GM12878 (cell line): ENCODE data around the gene USP28. TPM values are rescaled to one million over a fixed set of nuclear protein-coding genes. Genes with fewer than 3 reads are reported as not detected.

ENCODE experiments used
- ATAC-seq: fragments of 200-7000 bp; cut with Tn5 transposase; 3 replicates; pipeline ENCODE4 v1.9.1; 2020; ENCODE audit warnings: mild to moderate bottlenecking, moderate library complexity
- BruUV-seq: library from RNA; stranded (reverse); fragments of 400-500 nt; replicated peaks from 2 replicates; lab custom pipeline; 2021; lab: Mats Ljungman, UMichigan
- CTCF ChIA-PET: fragments of 300-600 bp; sonication (Branson Sonifier 250); formaldehyde crosslinking; extraction: SDS; loops from one replicate; lab custom pipeline; 2021; ENCODE audit warnings: inconsistent platforms; lab: Yijun Ruan, JAX
- POLR2A ChIA-PET: fragments of 350-600 bp; formaldehyde crosslinking; extraction: SDS; loops from one replicate; lab custom pipeline; 2021; ENCODE audit warnings: inconsistent platforms; lab: Charles Lee
- RAD21 ChIA-PET: fragments of 300-600 bp; sonication (Branson Sonifier 250); formaldehyde crosslinking; loops from one replicate; lab custom pipeline; 2023; ENCODE audit warnings: antibody characterized with exemption; ENCODE audit not compliant: unreplicated experiment; lab: Charles Lee
- SMC1A ChIA-PET: fragments of 300-600 bp; sonication (Branson Sonifier 250); formaldehyde crosslinking; loops from one replicate; lab custom pipeline; 2023; ENCODE audit not compliant: unreplicated experiment, uncharacterized antibody; lab: Charles Lee
- DNase-seq: peaks from one replicate; pipeline ENCODE4 v3.0.0-alpha.2; 2011; ENCODE audit warnings: low read depth, low spot score
- FAIRE-seq: peaks from 3 replicates; lab custom pipeline; 2011; peaks lifted over from hg19 to GRCh38; lab: Jason Lieb, UNC
- H2AFZ ChIP-seq: 2 replicates; pipeline ENCODE4 v1.6.0; 2011; ENCODE audit warnings: low read depth, low read length, control low read depth; ENCODE audit not compliant: control insufficient read depth
- H3K27ac ChIP-seq: 2 replicates; pipeline ENCODE4 v1.5.1; 2011; ENCODE audit warnings: control low read depth; ENCODE audit not compliant: control insufficient read depth, insufficient read depth
- H3K27me3 ChIP-seq, 2 experiments: replicated peaks in 1 of 2; 2 replicates each; pipeline versions ENCODE4 v1.6.0 to v1.6.1; 2011; ENCODE audit warnings: low read length in 1 of 2; ENCODE audit not compliant: control insufficient read depth in 2 of 2, insufficient read depth in 2 of 2
- H3K36me3 ChIP-seq, 2 experiments: 2 replicates each; pipeline ENCODE4 v1.5.1; 2011; ENCODE audit warnings: low read length in 1 of 2; ENCODE audit not compliant: control insufficient read depth in 2 of 2, insufficient read depth in 2 of 2
- H3K4me1 ChIP-seq: 2 replicates; pipeline ENCODE4 v1.6.1; 2011; ENCODE audit warnings: mild to moderate bottlenecking, low read length, moderate library complexity, mixed read lengths; ENCODE audit not compliant: control insufficient read depth, insufficient read depth
- H3K4me2 ChIP-seq: 2 replicates; pipeline ENCODE4 v1.6.0; 2011; ENCODE audit warnings: control low read depth; ENCODE audit not compliant: control insufficient read depth, insufficient read depth
- H3K4me3 ChIP-seq: fragments of 200-600 bp; sonication (generic); 2 replicates; pipeline ENCODE4 v1.5.1; 2016
- H3K79me2 ChIP-seq: 2 replicates; pipeline ENCODE4 v1.6.0; 2011; ENCODE audit warnings: low read length; ENCODE audit not compliant: control insufficient read depth, insufficient read depth
- H3K9ac ChIP-seq: 2 replicates; pipeline ENCODE4 v1.8.0; 2011; ENCODE audit warnings: low read length, control low read depth, mixed read lengths; ENCODE audit not compliant: control insufficient read depth, insufficient read depth
- H3K9me3 ChIP-seq: replicated peaks from 3 replicates; pipeline ENCODE4 v1.5.1; 2011; ENCODE audit warnings: mild to moderate bottlenecking, low read length; ENCODE audit not compliant: control insufficient read depth, insufficient read depth
- H4K20me1 ChIP-seq: 2 replicates; pipeline ENCODE4 v1.6.0; 2011; ENCODE audit not compliant: control insufficient read depth, insufficient read depth
- BMI1 ChIP-seq: fragments of 450-650 bp; IDR thresholded peaks from 2 replicates; pipeline ENCODE4 v1.6.1; 2016; ENCODE audit warnings: mild to moderate bottlenecking, moderate library complexity, borderline replicate concordance
- EED ChIP-seq: sonication (generic); IDR thresholded peaks from 2 replicates; pipeline ENCODE4 v1.6.1; 2016; ENCODE audit warnings: antibody characterized with exemption, low read depth
- EP300 ChIP-seq, 2 experiments: fragments of 150-350 bp in 1 of 2; IDR thresholded peaks; 2 replicates each; pipeline ENCODE4 v1.6.1; 2011 to 2012; ENCODE audit warnings: low read depth in 2 of 2, low read length in 2 of 2, borderline replicate concordance in 1 of 2, improper control_type of control experiment in 1 of 2, inconsistent platforms in 1 of 2; ENCODE audit not compliant: control insufficient read depth in 1 of 2
- ETV6 ChIP-seq, 2 experiments: fragments of 450-650 bp in 1 of 2; IDR thresholded peaks in 1 of 2; conservative IDR thresholded peaks in 1 of 2; 2 replicates each; pipeline ENCODE4 v1.6.1; 2014; ENCODE audit warnings: antibody characterized with exemption in 1 of 2, borderline replicate concordance in 1 of 2, low read depth in 1 of 2, mild to moderate bottlenecking in 1 of 2, moderate library complexity in 1 of 2
- KDM1A ChIP-seq: fragments of 200-600 bp; sonication (generic); IDR thresholded peaks from 2 replicates; pipeline ENCODE4 v1.6.1; 2016; ENCODE audit warnings: borderline replicate concordance
- MTA3 ChIP-seq: IDR thresholded peaks from 2 replicates; pipeline ENCODE4 v1.6.1; 2012; ENCODE audit warnings: low read length, inconsistent platforms, borderline replicate concordance
- NRF1 ChIP-seq: conservative IDR thresholded peaks from 2 replicates; pipeline ENCODE4 v1.6.1; 2011; ENCODE audit warnings: mild to moderate bottlenecking, low read depth, low read length, improper control_type of control experiment
- PKNOX1 ChIP-seq: fragments of 450-650 bp; IDR thresholded peaks from 2 replicates; pipeline ENCODE4 v1.6.1; 2016; ENCODE audit warnings: mild to moderate bottlenecking
- POLR2AphosphoS5 ChIP-seq: IDR thresholded peaks from 2 replicates; pipeline ENCODE4 v1.6.1; 2011; ENCODE audit warnings: mild to moderate bottlenecking, low read length, inconsistent platforms
- RAD51 ChIP-seq: fragments of 450-650 bp; IDR thresholded peaks from 2 replicates; pipeline ENCODE4 v1.6.1; 2016; ENCODE audit warnings: moderate library complexity, mild to moderate bottlenecking, inconsistent platforms
- SRF ChIP-seq, 2 experiments: IDR thresholded peaks; 2 replicates each; pipeline ENCODE4 v1.6.1; 2011; ENCODE audit warnings: low read depth in 2 of 2, low read length in 2 of 2, mild to moderate bottlenecking in 1 of 2, moderate library complexity in 1 of 2
- ZNF274 ChIP-seq: IDR thresholded peaks from one replicate; pipeline ENCODE4 v1.8.0; 2011; ENCODE audit not compliant: insufficient read length, insufficient read depth
- WGBS: methylation state at CpG from one replicate; pipeline ENCODE4 v1.1.6; 2016; ENCODE audit warnings: low lambda C conversion rate; ENCODE audit not compliant: insufficient replicate concordance, insufficient coverage; ENCODE audit errors: missing lambda C conversion rate; 5-methylcytosine and 5-hydroxymethylcytosine counted together
- in situ Hi-C: fragments of 300-500 bp; cut with MboI; formaldehyde crosslinking; loops from 9 replicates; pipeline ENCODE4 v1.14.3; 2018; ENCODE audit warnings: mixed read lengths
- intact Hi-C: fragments of 100-400 bp; cut with micrococcal nuclease; formaldehyde crosslinking; loops from one replicate; pipeline ENCODE4 v1.14.2; 2022; ENCODE audit not compliant: unreplicated experiment
- polyA plus RNA-seq, 11 experiments: library from polyadenylated mRNA; depleted of rRNA in 4 of 11; unstranded in 6 of 11; stranded (reverse) in 5 of 11; fragments of >200 nt; fragmentation: Nextera tagmentation in 4 of 11; fragmentation: Illumina TruSeq in 1 of 11; extraction: Ambion mirVana in 4 of 11; extraction: Trizol in 1 of 11; gene quantifications; 1 replicate in 1 of 11; 2 replicates in 10 of 11; pipeline versions ENCODE4 v1.2.1 to v1.2.3, GENCODE V29; 2011 to 2016; ENCODE audit warnings: inconsistent platforms in 2 of 11, missing spikeins in 2 of 11, low read depth in 1 of 11
- total RNA-seq, 4 experiments: library from RNA; depleted of rRNA in 3 of 4; stranded (reverse); fragments of >200 nt in 3 of 4; fragmentation: Illumina TruSeq in 1 of 4; extraction: Trizol in 1 of 4; gene quantifications; 2 replicates each; pipeline versions ENCODE4 v1.2.1 to v1.2.3, GENCODE V29; 2013 to 2021
- TF ChIP-seq, protein P1 (sequence below): IDR thresholded peaks from 2 replicates; pipeline ENCODE4 v1.6.1; 2011; ENCODE audit warnings: low read depth, low read length, improper control_type of control experiment, borderline replicate concordance

Gene USP28
- total and polyA plus RNA-seq, 10 of the 15 experiments (the other 5 are each of a cell fraction or from before 2014, with no cell fraction given): 2.8 to 60.4 (median 24.1) TPM

- TF ChIP-seq MTA3 (no peak), NRF1 (no peak)
Measured at GRCh38 chr11:113877670-113878055, 2.3 kb upstream of the USP28 start (continued).

DNA sequence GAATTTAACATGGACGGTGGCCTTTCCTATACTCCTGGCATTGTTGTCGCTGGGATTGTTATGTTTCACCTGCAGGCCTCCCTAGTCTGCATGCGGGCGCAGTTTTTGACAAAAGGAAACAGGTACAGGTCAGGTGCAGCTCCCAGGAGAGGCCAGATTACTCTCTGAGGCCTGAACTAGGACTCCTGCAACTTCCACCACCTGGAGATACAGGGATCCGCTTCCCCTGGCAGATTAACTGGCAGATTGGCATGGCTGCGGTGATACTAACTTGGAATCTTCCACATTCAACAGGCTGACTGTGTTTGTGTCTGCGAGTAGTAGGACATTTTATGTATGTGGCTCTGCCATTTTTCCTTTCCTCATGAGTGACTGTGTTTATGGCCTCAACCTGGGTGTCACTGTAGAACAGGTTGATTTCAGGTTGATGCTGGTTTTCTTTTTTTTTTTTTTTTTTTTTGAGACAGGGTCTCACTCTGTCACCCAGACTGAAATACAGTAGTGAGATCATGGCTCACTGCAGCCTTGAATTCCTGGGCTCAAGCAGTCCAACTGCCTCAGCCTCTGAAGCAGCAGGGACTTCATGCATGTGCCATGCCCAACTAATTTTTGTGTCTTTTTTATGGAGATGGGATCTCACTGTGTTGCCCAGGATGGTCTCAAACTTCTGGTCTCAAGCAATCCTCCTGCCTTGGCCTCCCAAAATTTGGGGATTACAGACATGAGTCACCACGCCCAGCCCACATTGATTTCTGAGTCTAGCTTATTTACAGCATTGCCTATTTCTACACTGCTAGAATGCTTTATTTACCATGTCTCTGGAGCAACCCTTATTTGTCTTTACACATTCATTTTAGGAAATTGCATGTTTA is 1.7 kb upstream of the USP28 start:
- H3K79me2 ChIP-seq: peaks cover 16% of the 10 kb centered on the region
- DNase-seq (no peak), FAIRE-seq (no peak), ATAC-seq (no peak)
- H3K36me3 ChIP-seq: 0 out of 4 replicates have a peak, but pooled peaks cover 0 to 3% of the 10 kb centered on the region in 2 experiments
- no TSS peak for BruUV-seq
- no peak for TF ChIP-seq EED
- TF ChIP-seq KDM1A: no peak
- TF ChIP-seq BMI1: no peak
- TF ChIP-seq RAD51: no peak
- TF ChIP-seq SRF (IDR thresholded peaks at IDR 0.05; ENCODE audit: low read depth in 2 of 2, low read length in 2 of 2): no peak
- no peak for TF ChIP-seq EP300 (IDR thresholded peaks at IDR 0.05; ENCODE audit: borderline replicate concordance in 1 of 2, control insufficient read depth in 1 of 2, low read depth in 2 of 2, low read length in 2 of 2)
- TF ChIP-seq POLR2AphosphoS5: no peak
- TF ChIP-seq MTA3: no peak
- TF ChIP-seq NRF1: no peak
- no peak for TF ChIP-seq ETV6 (conservative IDR thresholded peaks at IDR 0.05 in 1 of 2, IDR thresholded peaks at IDR 0.05 in 1 of 2; ENCODE audit: borderline replicate concordance in 1 of 2, low read depth in 1 of 2)
- TF ChIP-seq, protein P1, sequence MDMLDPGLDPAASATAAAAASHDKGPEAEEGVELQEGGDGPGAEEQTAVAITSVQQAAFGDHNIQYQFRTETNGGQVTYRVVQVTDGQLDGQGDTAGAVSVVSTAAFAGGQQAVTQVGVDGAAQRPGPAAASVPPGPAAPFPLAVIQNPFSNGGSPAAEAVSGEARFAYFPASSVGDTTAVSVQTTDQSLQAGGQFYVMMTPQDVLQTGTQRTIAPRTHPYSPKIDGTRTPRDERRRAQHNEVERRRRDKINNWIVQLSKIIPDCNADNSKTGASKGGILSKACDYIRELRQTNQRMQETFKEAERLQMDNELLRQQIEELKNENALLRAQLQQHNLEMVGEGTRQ: no peak
- no peak for TF ChIP-seq PKNOX1
- TF ChIP-seq ZNF274: no peak
- H3K27me3 ChIP-seq: no peaks in the 10 kb centered on the region
- RAD21 ChIA-PET: no interaction called here
- H3K4me2 ChIP-seq: peak overlapping the region; percentile 77
- WGBS: 99% methylated on average over 8 of the region's 8 CpGs
- H2AFZ ChIP-seq: no peak overlapping the region
- SMC1A ChIA-PET: interaction anchor here (1.1 kb wide), 1 partner anchor 14 kb away, joined by 3 read pairs; no protein-coding TSS in a partner anchor
- no peak overlapping the region for H3K27ac ChIP-seq
- H3K9ac ChIP-seq: no peak overlapping the region
- peak overlapping the region; percentile 68; the same call in 1 of the 2 replicates for H3K4me3 ChIP-seq
- in situ Hi-C loops (no loop called here), intact Hi-C loops (no loop called here)
- POLR2A ChIA-PET: interaction anchor here (0.6 kb wide), 4 partner anchors 19 to 284 kb away, joined by 3 to 8 read pairs (median 4); no protein-coding TSS in a partner anchor
- CTCF ChIA-PET: interaction anchor here (0.6 to 1.1 kb wide), 2 partner anchors 19 to 630 kb away, joined by 3 read pairs; no protein-coding TSS in a partner anchor
- H3K9me3 ChIP-seq: no peaks in the 10 kb centered on the region; the same call in 1 of the 3 replicates
- peaks cover 17% of the 10 kb centered on the region for H3K4me1 ChIP-seq
- no peaks in the 10 kb centered on the region for H4K20me1 ChIP-seq
